GM12874 (cell line): ENCODE data around the gene SYTL1.

Source experiments
- CTCF ChIP-seq: IDR thresholded peaks from 2 replicates; pipeline ENCODE4 v1.5.1; 2011; ENCODE audit warnings: low read depth, mild to moderate bottlenecking, control low read depth, low read length, moderate library complexity; ENCODE audit not compliant: insufficient read depth

The SYTL1 gene

GRCh38 chr1:27343639-27344025 lies 1.8 kb downstream of the SYTL1 start:
- TF ChIP-seq CTCF, result no peak

GRCh38 chr1:27345272-27345671 lies 3.5 kb downstream of the SYTL1 start:
- TF ChIP-seq CTCF, result no peak

GRCh38 chr1:27346357-27346756 lies 4.5 kb downstream of the SYTL1 start:
- TF ChIP-seq CTCF, result no peak

- no peak for TF ChIP-seq CTCF
Measured at GRCh38 chr1:27346991-27347624, 5.3 kb downstream of the SYTL1 start.

GRCh38 chr1:27348861-27349783 lies 7.3 kb downstream of the SYTL1 start:
- TF ChIP-seq CTCF, result no peak

GRCh38 chr1:27349784-27350662 lies 8.2 kb downstream of the SYTL1 start:
- no peak for TF ChIP-seq CTCF
